Measurements from ENCODE around the gene LACTB. TPM values are rescaled to one million over a fixed set of nuclear protein-coding genes. Genes with fewer than 3 reads are reported as not detected.

LACTB gene
- total and polyA plus RNA-seq, 2 of the 13 experiments (the other 11 are each of a cell fraction or from before 2014, with no cell fraction given): 14.8 to 23.0 TPM

DNA sequence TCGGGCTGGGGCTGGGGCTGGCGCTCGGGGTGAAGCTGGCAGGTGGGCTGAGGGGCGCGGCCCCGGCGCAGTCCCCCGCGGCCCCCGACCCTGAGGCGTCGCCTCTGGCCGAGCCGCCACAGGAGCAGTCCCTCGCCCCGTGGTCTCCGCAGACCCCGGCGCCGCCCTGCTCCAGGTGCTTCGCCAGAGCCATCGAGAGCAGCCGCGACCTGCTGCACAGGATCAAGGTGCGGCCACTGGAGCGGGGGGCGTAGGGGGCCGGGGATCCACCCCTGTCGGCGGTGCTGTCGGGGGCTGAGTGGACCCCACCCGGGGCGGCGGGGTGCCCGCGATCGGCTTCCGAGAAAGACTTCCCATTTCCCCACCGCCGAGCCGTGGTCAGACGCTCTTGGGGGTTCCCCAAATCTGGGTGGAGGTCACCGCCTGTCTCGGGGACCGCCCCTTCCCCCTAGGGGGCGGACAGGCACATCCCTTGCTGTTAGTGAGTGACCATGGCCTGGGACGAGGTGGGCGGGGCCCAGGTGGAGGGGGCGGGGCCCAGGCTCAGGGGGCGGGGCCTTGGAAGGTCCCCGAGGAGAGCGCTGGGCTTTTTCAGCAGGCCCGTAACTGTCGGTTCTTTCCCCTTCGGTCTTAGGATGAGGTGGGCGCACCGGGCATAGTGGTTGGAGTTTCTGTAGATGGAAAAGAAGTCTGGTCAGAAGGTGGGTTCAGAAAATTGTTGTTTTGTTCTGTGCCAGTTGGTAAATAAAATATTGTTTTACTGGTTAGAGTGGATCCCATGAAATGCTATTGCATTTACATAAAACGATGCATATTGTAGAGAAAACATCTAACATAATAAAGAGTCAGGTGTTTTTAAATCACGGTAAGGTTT is 578 bp downstream of the LACTB start (continued):
- 0 out of 2 replicates have a peak, but pooled peaks have one; percentile 44 for TF ChIP-seq ZNF431 (CRISPR knock-in tag; IDR thresholded peaks at IDR 0.05; ENCODE audit: borderline replicate concordance, low read depth)
- no peak for TF ChIP-seq MED8 (CRISPR knock-in tag; IDR thresholded peaks at IDR 0.05; ENCODE audit: insufficient replicate concordance)
- 0 out of 2 replicates have a peak, but pooled peaks have one; percentile 1 for TF ChIP-seq HNF4A (CRISPR knock-in tag; IDR thresholded peaks at IDR 0.05)
- TF ChIP-seq ZNF891 (CRISPR knock-in tag; IDR thresholded peaks at IDR 0.05): 0 out of 2 replicates have a peak, but pooled peaks have one; percentile 23
- TF ChIP-seq SMARCC2 (IDR thresholded peaks at IDR 0.05): no peak
- TF ChIP-seq, protein P1, sequence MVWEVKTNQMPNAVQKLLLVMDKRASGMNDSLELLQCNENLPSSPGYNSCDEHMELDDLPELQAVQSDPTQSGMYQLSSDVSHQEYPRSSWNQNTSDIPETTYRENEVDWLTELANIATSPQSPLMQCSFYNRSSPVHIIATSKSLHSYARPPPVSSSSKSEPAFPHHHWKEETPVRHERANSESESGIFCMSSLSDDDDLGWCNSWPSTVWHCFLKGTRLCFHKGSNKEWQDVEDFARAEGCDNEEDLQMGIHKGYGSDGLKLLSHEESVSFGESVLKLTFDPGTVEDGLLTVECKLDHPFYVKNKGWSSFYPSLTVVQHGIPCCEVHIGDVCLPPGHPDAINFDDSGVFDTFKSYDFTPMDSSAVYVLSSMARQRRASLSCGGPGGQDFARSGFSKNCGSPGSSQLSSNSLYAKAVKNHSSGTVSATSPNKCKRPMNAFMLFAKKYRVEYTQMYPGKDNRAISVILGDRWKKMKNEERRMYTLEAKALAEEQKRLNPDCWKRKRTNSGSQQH (CRISPR knock-in tag; IDR thresholded peaks at IDR 0.05; ENCODE audit: low read depth): no peak; the same call in 1 of the 2 replicates
- TF ChIP-seq PRMT3 (CRISPR knock-in tag; IDR thresholded peaks at IDR 0.05; ENCODE audit: borderline replicate concordance, low read depth): no peak
- TF ChIP-seq, protein P2, sequence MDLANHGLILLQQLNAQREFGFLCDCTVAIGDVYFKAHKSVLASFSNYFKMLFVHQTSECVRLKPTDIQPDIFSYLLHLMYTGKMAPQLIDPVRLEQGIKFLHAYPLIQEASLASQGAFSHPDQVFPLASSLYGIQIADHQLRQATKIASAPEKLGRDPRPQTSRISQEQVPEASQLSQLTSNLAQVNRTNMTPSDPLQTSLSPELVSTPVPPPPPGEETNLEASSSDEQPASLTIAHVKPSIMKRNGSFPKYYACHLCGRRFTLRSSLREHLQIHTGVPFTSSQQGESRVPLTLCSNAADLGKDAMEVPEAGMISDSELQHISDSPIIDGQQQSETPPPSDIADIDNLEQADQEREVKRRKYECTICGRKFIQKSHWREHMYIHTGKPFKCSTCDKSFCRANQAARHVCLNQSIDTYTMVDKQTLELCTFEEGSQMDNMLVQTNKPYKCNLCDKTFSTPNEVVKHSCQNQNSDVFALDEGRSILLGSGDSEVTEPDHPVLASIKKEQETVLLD (CRISPR knock-in tag; IDR thresholded peaks at IDR 0.05; ENCODE audit: low read depth): no peak
- TF ChIP-seq HIVEP1 (CRISPR knock-in tag; IDR thresholded peaks at IDR 0.05): no peak
- no peak; the same call in 1 of the 2 replicates for TF ChIP-seq RXRA (CRISPR knock-in tag; IDR thresholded peaks at IDR 0.05)
- TF ChIP-seq YEATS4 (CRISPR knock-in tag; IDR thresholded peaks at IDR 0.05; ENCODE audit: borderline replicate concordance): 0 out of 2 replicates have a peak, but pooled peaks have one; percentile 72
- TF ChIP-seq, protein P3, sequence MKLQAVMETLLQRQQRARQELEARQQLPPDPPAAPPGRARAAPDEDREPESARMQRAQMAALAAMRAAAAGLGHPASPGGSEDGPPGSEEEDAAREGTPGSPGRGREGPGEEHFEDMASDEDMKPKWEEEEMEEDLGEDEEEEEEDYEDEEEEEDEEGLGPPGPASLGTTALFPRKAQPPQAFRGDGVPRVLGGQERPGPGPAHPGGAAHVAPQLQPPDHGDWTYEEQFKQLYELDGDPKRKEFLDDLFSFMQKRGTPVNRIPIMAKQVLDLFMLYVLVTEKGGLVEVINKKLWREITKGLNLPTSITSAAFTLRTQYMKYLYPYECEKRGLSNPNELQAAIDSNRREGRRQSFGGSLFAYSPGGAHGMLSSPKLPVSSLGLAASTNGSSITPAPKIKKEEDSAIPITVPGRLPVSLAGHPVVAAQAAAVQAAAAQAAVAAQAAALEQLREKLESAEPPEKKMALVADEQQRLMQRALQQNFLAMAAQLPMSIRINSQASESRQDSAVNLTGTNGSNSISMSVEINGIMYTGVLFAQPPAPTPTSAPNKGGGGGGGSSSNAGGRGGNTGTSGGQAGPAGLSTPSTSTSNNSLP (IDR thresholded peaks at IDR 0.05; ENCODE audit: low read depth, low read length): no peak
- TF ChIP-seq RFXAP (CRISPR knock-in tag; IDR thresholded peaks at IDR 0.05; ENCODE audit: borderline replicate concordance): 0 out of 2 replicates have a peak, but pooled peaks have one; percentile 12
- TF ChIP-seq AGO2 (optimal IDR thresholded peaks at IDR 0.05; ENCODE audit: low read depth, low read length): peak; percentile 59
- TF ChIP-seq POLR2A (IDR thresholded peaks at IDR 0.05; ENCODE audit: insufficient read depth in 1 of 2, low read depth in 2 of 2, low read length in 2 of 2): peak; percentile 19 to 49; a peak in 3 of 4 replicates
- TF ChIP-seq ZNF589 (CRISPR knock-in tag; conservative IDR thresholded peaks at IDR 0.05): no peak
- TF ChIP-seq, protein P4, sequence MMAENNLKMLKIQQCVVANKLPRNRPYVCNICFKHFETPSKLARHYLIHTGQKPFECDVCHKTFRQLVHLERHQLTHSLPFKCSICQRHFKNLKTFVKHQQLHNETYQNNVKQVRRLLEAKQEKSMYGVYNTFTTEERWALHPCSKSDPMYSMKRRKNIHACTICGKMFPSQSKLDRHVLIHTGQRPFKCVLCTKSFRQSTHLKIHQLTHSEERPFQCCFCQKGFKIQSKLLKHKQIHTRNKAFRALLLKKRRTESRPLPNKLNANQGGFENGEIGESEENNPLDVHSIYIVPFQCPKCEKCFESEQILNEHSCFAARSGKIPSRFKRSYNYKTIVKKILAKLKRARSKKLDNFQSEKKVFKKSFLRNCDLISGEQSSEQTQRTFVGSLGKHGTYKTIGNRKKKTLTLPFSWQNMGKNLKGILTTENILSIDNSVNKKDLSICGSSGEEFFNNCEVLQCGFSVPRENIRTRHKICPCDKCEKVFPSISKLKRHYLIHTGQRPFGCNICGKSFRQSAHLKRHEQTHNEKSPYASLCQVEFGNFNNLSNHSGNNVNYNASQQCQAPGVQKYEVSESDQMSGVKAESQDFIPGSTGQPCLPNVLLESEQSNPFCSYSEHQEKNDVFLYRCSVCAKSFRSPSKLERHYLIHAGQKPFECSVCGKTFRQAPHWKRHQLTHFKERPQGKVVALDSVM (CRISPR knock-in tag; IDR thresholded peaks at IDR 0.05): no peak
- no peak for TF ChIP-seq GFI1 (CRISPR knock-in tag; IDR thresholded peaks at IDR 0.05; ENCODE audit: borderline replicate concordance)
- TF ChIP-seq BHLHE40 (IDR thresholded peaks at IDR 0.05; ENCODE audit: low read length): no peak
- no peak for TF ChIP-seq SMC3 (IDR thresholded peaks at IDR 0.05; ENCODE audit: low read length)
- TF ChIP-seq ZNF432 (CRISPR knock-in tag; IDR thresholded peaks at IDR 0.05; ENCODE audit: borderline replicate concordance): no peak
- TF ChIP-seq EZH2 (conservative IDR thresholded peaks at IDR 0.05; ENCODE audit: low read depth, low read length): no peak

Measured in HepG2 (cell line).